ENCODE results near the gene PCDH9.

The PCDH9 gene

GRCh38 chr13:67090856-67091255 lies 139.3 kb downstream of the PCDH9 start:
- Mint-ChIP-seq H3K4me1 (ENCODE audit: low read depth) (no peaks in the 10 kb centered on the region), H3K36me3 (ENCODE audit: low read depth) (no peaks in the 10 kb centered on the region), H3K27ac (no peak overlapping the region), H3K4me3 (no peak overlapping the region), H3K9me3 (no peaks in the 10 kb centered on the region), H3K27me3 (no peaks in the 10 kb centered on the region)
- intact Hi-C loops (cut with micrococcal nuclease): no loop called here

- H3K4me3 Mint-ChIP-seq: no peak overlapping the region
- no peaks in the 10 kb centered on the region for H3K9me3 Mint-ChIP-seq
- no peaks in the 10 kb centered on the region for H3K36me3 Mint-ChIP-seq (ENCODE audit: low read depth)
- no peaks in the 10 kb centered on the region for H3K27me3 Mint-ChIP-seq
- H3K4me1 Mint-ChIP-seq (ENCODE audit: low read depth): no peaks in the 10 kb centered on the region
- intact Hi-C loops (cut with micrococcal nuclease): no loop called here
- H3K27ac Mint-ChIP-seq: no peak overlapping the region
These were observed 142.6 kb downstream of the PCDH9 start for GRCh38 chr13:67087527-67087926.

GRCh38 chr13:67086260-67086659 lies 143.9 kb downstream of the PCDH9 start:
- intact Hi-C loops (cut with micrococcal nuclease): no loop called here
- H3K27me3 Mint-ChIP-seq: no peaks in the 10 kb centered on the region
- H3K36me3 Mint-ChIP-seq (ENCODE audit: low read depth): no peaks in the 10 kb centered on the region

GRCh38 chr13:67084066-67084465 lies 146.1 kb downstream of the PCDH9 start:
- no peak overlapping the region for H3K4me3 Mint-ChIP-seq
- no peaks in the 10 kb centered on the region for H3K9me3 Mint-ChIP-seq
- intact Hi-C loops (cut with micrococcal nuclease): no loop called here
- no peaks in the 10 kb centered on the region for H3K27me3 Mint-ChIP-seq
- no peaks in the 10 kb centered on the region for H3K4me1 Mint-ChIP-seq (ENCODE audit: low read depth)
- H3K27ac Mint-ChIP-seq: no peak overlapping the region
- H3K36me3 Mint-ChIP-seq (ENCODE audit: low read depth): no peaks in the 10 kb centered on the region

More at GRCh38 chr13:67086260-67086659, 143.9 kb downstream of the PCDH9 start:
- Mint-ChIP-seq H3K4me3 (no peak overlapping the region), H3K27ac (no peak overlapping the region), H3K4me1 (ENCODE audit: low read depth) (no peaks in the 10 kb centered on the region), H3K9me3 (no peaks in the 10 kb centered on the region)

GRCh38 chr13:67083519-67083918 lies 146.6 kb downstream of the PCDH9 start:
- H3K4me3 Mint-ChIP-seq: no peak overlapping the region
- no peaks in the 10 kb centered on the region for H3K27me3 Mint-ChIP-seq
- no peak overlapping the region for H3K27ac Mint-ChIP-seq
- H3K9me3 Mint-ChIP-seq: no peaks in the 10 kb centered on the region
- no peaks in the 10 kb centered on the region for H3K4me1 Mint-ChIP-seq (ENCODE audit: low read depth)
- H3K36me3 Mint-ChIP-seq (ENCODE audit: low read depth): no peaks in the 10 kb centered on the region
- intact Hi-C loops (cut with micrococcal nuclease): no loop called here

GRCh38 chr13:67080351-67080750 lies 149.8 kb downstream of the PCDH9 start:
- H3K27ac Mint-ChIP-seq: no peak overlapping the region
- intact Hi-C loops (cut with micrococcal nuclease): no loop called here
- no peaks in the 10 kb centered on the region for H3K9me3 Mint-ChIP-seq
- no peaks in the 10 kb centered on the region for H3K27me3 Mint-ChIP-seq
- no peaks in the 10 kb centered on the region for H3K4me1 Mint-ChIP-seq (ENCODE audit: low read depth)
- H3K36me3 Mint-ChIP-seq (ENCODE audit: low read depth): no peaks in the 10 kb centered on the region
- H3K4me3 Mint-ChIP-seq: no peak overlapping the region

- Mint-ChIP-seq H3K9me3 (no peaks in the 10 kb centered on the region), H3K36me3 (ENCODE audit: low read depth) (no peaks in the 10 kb centered on the region), H3K27ac (no peak overlapping the region), H3K27me3 (no peaks in the 10 kb centered on the region), H3K4me3 (no peak overlapping the region), H3K4me1 (ENCODE audit: low read depth) (no peaks in the 10 kb centered on the region)
- intact Hi-C loops (cut with micrococcal nuclease): no loop called here
These were observed 152.1 kb downstream of the PCDH9 start for GRCh38 chr13:67078062-67078461.

GRCh38 chr13:67077132-67077531 lies 153.0 kb downstream of the PCDH9 start:
- Mint-ChIP-seq H3K9me3 (no peaks in the 10 kb centered on the region), H3K36me3 (ENCODE audit: low read depth) (no peaks in the 10 kb centered on the region), H3K27ac (no peak overlapping the region), H3K27me3 (no peaks in the 10 kb centered on the region), H3K4me3 (no peak overlapping the region), H3K4me1 (ENCODE audit: low read depth) (no peaks in the 10 kb centered on the region)
- intact Hi-C loops (cut with micrococcal nuclease): no loop called here

GRCh38 chr13:67076378-67076777 lies 153.8 kb downstream of the PCDH9 start:
- Mint-ChIP-seq H3K27me3 (no peaks in the 10 kb centered on the region), H3K27ac (no peak overlapping the region), H3K4me3 (no peak overlapping the region), H3K4me1 (ENCODE audit: low read depth) (no peaks in the 10 kb centered on the region), H3K36me3 (ENCODE audit: low read depth) (no peaks in the 10 kb centered on the region), H3K9me3 (no peaks in the 10 kb centered on the region)
- intact Hi-C loops (cut with micrococcal nuclease): no loop called here

GRCh38 chr13:67075239-67075638 lies 154.9 kb downstream of the PCDH9 start:
- H3K4me1 Mint-ChIP-seq (ENCODE audit: low read depth): no peaks in the 10 kb centered on the region
- no peak overlapping the region for H3K4me3 Mint-ChIP-seq
- H3K36me3 Mint-ChIP-seq (ENCODE audit: low read depth): no peaks in the 10 kb centered on the region
- intact Hi-C loops (cut with micrococcal nuclease): no loop called here
- H3K27ac Mint-ChIP-seq: no peak overlapping the region
- no peaks in the 10 kb centered on the region for H3K9me3 Mint-ChIP-seq
- no peaks in the 10 kb centered on the region for H3K27me3 Mint-ChIP-seq

- H3K27me3 Mint-ChIP-seq: no peaks in the 10 kb centered on the region
- no peaks in the 10 kb centered on the region for H3K9me3 Mint-ChIP-seq
- no peaks in the 10 kb centered on the region for H3K4me1 Mint-ChIP-seq (ENCODE audit: low read depth)
- no peaks in the 10 kb centered on the region for H3K36me3 Mint-ChIP-seq (ENCODE audit: low read depth)
- intact Hi-C loops (cut with micrococcal nuclease): no loop called here
- no peak overlapping the region for H3K27ac Mint-ChIP-seq
- H3K4me3 Mint-ChIP-seq: no peak overlapping the region
These were observed 158.1 kb downstream of the PCDH9 start for GRCh38 chr13:67071918-67072598.

- Mint-ChIP-seq H3K4me3 (no peak overlapping the region), H3K36me3 (ENCODE audit: low read depth) (no peaks in the 10 kb centered on the region)
- intact Hi-C loops (cut with micrococcal nuclease): no loop called here
These were observed 159.8 kb downstream of the PCDH9 start for GRCh38 chr13:67070306-67070705.

GRCh38 chr13:67069117-67069767 lies 160.9 kb downstream of the PCDH9 start:
- H3K27ac Mint-ChIP-seq: no peak overlapping the region
- no peaks in the 10 kb centered on the region for H3K36me3 Mint-ChIP-seq (ENCODE audit: low read depth)
- H3K4me3 Mint-ChIP-seq: no peak overlapping the region
- intact Hi-C loops (cut with micrococcal nuclease): no loop called here
- H3K9me3 Mint-ChIP-seq: no peaks in the 10 kb centered on the region
- H3K27me3 Mint-ChIP-seq: no peaks in the 10 kb centered on the region
- H3K4me1 Mint-ChIP-seq (ENCODE audit: low read depth): no peaks in the 10 kb centered on the region

More at GRCh38 chr13:67070306-67070705, 159.8 kb downstream of the PCDH9 start:
- no peak overlapping the region for H3K27ac Mint-ChIP-seq
- H3K9me3 Mint-ChIP-seq: no peaks in the 10 kb centered on the region
- H3K27me3 Mint-ChIP-seq: no peaks in the 10 kb centered on the region
- H3K4me1 Mint-ChIP-seq (ENCODE audit: low read depth): no peaks in the 10 kb centered on the region

- H3K27ac Mint-ChIP-seq: no peak overlapping the region
- H3K4me3 Mint-ChIP-seq: no peak overlapping the region
- no peaks in the 10 kb centered on the region for H3K9me3 Mint-ChIP-seq
- intact Hi-C loops (cut with micrococcal nuclease): no loop called here
- no peaks in the 10 kb centered on the region for H3K36me3 Mint-ChIP-seq (ENCODE audit: low read depth)
- H3K27me3 Mint-ChIP-seq: no peaks in the 10 kb centered on the region
- H3K4me1 Mint-ChIP-seq (ENCODE audit: low read depth): no peaks in the 10 kb centered on the region
These were observed 165.2 kb downstream of the PCDH9 start for GRCh38 chr13:67064920-67065319.

- no peaks in the 10 kb centered on the region for H3K27me3 Mint-ChIP-seq
- no peak overlapping the region for H3K27ac Mint-ChIP-seq
- H3K36me3 Mint-ChIP-seq (ENCODE audit: low read depth): no peaks in the 10 kb centered on the region
- no peak overlapping the region for H3K4me3 Mint-ChIP-seq
- intact Hi-C loops (cut with micrococcal nuclease): no loop called here
- H3K4me1 Mint-ChIP-seq (ENCODE audit: low read depth): no peaks in the 10 kb centered on the region
- no peaks in the 10 kb centered on the region for H3K9me3 Mint-ChIP-seq
These were observed 167.1 kb downstream of the PCDH9 start for GRCh38 chr13:67063036-67063435.

Data from dendritic cell treated with granulocyte-macrophage colony-stimulating factor and Interleukin-4, amounts not matched to agents 40 ng/mL and 50 ng/mL, for 4 days (primary cell).